NCI-H345 (cell line): ENCODE data around the gene NHERF1.

Source experiments
- DNase-seq: peaks from one replicate; lab custom pipeline; 2025; lab: John Stamatoyannopoulos, UW

The NHERF1 gene

DNA sequence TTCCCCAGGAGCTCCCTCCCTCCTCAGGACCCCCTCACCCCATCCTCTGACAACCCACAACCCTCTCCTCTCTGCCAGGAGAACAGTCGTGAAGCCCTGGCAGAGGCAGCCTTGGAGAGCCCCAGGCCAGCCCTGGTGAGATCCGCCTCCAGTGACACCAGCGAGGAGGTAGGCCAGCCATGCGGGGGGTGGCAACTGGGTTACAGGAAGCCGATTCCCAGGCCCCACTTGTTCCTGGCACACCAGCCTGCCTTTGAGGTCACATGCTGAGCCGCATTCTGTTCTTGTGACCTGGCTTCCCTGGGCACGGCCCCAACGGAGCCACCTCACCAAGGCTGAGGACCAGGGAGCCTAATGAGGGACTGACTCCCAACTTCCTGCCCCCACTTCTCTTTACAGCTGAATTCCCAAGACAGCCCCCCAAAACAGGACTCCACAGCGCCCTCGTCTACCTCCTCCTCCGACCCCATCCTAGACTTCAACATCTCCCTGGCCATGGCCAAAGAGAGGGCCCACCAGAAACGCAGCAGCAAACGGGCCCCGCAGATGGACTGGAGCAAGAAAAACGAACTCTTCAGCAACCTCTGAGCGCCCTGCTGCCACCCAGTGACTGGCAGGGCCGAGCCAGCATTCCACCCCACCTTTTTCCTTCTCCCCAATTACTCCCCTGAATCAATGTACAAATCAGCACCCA, 19.8 kb downstream of the NHERF1 start:
- no peak for DNase-seq

DNA sequence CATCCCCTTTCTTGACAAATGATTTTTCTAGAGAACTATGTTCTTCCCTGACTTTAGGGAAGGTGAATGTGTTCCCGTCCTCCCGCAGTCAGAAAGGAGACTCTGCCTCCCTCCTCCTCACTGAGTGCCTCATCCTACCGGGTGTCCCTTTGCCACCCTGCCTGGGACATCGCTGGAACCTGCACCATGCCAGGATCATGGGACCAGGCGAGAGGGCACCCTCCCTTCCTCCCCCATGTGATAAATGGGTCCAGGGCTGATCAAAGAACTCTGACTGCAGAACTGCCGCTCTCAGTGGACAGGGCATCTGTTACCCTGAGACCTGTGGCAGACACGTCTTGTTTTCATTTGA, 20.3 kb downstream of the NHERF1 start:
- DNase-seq, result no peak

- no peak for DNase-seq
Measured at GRCh38 chr17:74769266-74769855, 20.9 kb downstream of the NHERF1 start.

GRCh38 chr17:74769856-74770497, 21.5 kb downstream of the NHERF1 start:
- DNase-seq, result no peak

DNA sequence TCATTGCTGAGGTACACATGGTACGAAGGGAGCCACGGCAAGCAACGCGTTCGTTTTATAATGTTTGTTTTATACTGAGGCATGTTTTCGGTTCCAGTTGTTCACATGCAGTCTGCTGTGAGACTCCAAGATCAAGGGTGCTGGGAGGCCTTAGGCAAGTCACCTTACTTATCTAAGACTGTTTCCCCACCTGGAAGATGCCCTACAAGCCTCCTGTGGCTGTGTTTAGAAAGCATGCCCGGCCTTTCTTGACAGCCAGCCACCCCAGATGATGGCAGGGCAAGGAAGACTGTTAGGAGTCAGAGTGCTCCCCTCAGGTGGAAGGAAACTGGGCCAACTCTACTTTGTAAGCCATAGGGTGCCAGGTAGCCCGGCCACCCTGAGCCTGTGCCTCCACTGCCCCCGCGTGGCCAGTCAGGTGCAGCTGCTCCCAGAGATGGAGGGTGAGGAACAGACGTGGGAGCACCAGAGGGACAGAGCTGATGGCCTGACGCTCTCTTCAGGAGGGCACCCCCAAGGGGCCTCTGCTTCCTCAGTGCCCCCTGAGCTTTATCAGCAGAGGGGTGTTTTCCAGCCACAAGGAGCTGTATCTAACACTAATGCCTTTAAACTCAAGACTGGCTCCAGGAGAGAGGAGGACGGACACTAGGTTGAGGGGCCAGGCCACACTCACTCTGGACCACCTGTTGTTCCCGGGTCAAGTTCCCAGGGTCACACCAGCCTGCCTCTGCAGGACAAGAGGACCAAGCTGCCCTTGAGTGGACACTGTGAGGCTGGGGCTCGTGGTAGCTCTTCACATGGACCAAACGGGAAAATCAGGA, 22.3 kb downstream of the NHERF1 start:
- DNase-seq, result peak; percentile 51

GRCh38 chr17:74771319-74771914, 23.0 kb downstream of the NHERF1 start:
- DNase-seq, result no peak

DNA sequence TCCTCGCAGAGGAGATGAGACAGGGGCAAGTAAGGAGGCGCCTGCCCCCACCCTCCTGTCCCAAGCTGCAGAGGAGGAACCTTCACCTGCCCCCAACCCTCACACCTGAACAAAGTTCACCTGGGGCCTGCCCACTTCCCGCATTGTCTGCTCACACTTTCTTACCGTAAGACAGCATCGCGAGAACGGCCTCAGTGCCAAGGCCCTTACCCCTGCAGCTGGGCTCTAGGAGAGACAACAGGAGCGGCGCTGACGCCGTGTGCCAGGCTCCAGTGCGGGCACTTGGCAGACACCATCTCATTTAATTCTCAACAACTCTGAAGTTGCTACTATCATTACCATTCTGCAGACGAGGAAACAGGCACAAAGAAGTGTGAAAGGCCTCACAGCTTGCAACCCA, 23.6 kb downstream of the NHERF1 start:
- DNase-seq, result no peak

- DNase-seq, result no peak
Measured at GRCh38 chr17:74773414-74773813, 25.0 kb downstream of the NHERF1 start.

- DNase-seq, result no peak
Measured at GRCh38 chr17:74773871-74774286, 25.5 kb downstream of the NHERF1 start.

DNA sequence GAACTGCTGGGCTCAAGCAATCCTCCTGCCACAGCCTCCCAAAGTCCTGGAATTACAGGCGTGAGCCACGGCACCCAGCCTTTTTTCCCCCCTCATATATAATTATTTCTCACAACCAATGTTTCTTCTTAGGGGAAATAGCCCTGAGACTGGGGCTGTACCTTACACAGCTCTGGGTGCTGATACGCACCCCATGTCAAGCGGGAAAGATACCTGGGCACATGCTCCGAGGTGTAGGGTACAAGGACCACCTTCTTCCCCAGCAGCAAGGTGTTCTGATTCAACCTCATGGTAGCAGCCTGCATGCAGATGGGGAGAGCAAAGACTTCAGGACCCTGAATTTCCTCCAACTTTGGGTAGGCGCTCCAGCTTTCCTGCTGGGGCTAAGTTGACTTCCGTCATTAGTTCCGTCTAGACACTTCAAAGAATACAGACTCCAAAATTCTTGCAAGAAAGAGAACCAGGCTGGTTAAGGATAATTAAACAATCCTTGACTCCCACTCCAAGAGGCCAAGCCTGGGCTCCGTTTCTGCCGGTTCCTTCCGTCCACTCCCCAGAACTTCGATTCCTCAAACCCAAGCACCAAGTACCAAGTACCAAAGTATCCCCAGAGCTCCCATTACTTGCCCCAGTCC, 27.1 kb downstream of the NHERF1 start:
- no peak for DNase-seq

GRCh38 chr17:74776044-74776962, 27.9 kb downstream of the NHERF1 start, which contains the start of gene NAT9:
TSS of gene NAT9 (minus strand) at chr17:74776345. CDS start at chr17:74775698, 647 bp downstream.
- peak; percentile 98 for DNase-seq

DNA sequence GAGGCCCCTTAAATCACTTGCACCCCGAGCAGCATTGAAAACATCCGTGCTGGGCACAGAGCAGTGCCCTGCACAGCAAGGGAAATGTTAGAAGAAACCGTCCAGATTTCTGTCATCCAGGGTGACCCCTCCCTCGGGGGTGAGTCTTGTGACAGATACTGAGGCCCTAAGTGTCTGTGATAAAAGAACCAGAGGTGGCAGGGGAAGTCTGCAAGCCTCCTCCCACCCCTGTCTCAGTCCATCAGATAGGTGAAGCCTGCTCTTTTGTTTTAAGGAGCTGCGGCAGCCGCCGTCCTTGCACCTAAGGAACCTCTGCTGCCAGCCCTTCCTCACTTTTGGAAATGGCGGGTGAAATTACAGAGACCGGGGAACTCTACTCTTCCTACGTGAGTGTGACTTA, 28.6 kb downstream of the NHERF1 start:
- DNase-seq, result no peak

DNA sequence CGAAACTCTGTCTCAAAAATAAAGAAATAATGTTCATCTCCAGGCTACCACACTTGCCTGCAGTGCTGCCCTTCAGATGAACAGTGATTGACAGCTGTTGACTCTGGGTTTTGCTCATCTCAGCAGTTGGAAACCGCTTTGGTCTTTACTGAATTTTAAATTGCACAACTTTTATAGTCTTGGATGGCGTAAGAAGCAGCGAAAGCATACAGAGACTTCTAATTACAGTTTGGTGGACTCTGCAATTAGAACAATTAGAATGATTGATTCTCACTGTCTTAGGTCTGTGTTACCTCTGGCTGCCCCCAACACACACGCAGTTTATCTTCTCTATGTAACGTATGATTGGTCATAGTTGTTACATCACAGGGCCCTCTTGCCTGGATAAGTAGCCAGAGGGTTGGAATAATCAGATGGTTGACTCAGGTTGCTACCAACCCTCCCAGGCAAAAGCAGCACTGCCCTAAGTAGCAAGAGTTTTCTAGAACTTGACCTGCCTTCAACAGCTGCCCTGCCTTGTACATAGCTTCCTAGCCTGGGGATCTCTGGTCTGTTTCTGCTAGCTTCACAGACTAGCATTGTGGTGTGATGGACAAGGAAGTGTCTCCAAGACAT, 29.6 kb downstream of the NHERF1 start:
- DNase-seq, result no peak

- no peak for DNase-seq
Measured at GRCh38 chr17:74778960-74779359, 30.5 kb downstream of the NHERF1 start.

DNA sequence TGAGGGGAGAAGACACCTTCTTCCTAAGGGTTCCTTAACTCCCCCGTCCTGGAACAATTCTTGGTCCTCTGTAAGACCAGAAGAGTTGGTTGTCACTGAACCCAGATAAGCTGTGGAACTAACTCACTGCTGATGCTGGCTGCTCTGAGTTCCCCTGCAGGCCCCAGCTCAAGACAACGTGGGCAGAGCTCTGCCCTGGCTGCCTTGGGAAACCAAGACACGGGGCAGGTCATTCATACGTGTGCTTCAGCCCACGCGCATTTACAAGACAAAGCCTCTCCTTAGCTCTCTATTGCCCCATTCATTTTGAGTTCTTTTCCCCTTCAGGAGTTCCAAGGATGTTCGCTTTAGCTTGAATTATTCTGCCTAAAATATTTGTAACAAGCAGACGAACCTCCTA, 31.1 kb downstream of the NHERF1 start:
- DNase-seq, result no peak

DNA sequence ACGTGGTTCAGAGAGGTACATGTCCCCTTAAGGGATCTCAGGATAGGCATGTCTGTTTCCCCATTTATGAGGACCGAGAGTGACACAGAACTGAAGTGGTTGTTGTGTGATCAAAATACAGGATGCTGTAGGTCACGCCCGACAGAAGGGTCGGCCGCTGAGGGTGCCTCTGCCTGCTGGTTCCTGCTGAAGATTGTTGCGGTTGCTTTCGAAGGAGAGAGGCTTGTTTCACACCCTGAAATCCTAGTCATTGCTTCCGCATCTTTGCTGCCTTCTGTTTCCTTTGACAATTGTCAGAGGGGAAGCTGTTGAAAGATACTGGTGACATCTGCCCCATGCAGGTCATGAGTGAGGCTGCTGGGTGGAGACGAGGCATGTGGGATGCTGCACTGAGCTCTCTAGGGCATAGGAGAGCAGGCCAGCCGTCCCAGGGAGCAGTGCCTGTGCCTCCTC, 31.5 kb downstream of the NHERF1 start:
- DNase-seq, result no peak

DNA sequence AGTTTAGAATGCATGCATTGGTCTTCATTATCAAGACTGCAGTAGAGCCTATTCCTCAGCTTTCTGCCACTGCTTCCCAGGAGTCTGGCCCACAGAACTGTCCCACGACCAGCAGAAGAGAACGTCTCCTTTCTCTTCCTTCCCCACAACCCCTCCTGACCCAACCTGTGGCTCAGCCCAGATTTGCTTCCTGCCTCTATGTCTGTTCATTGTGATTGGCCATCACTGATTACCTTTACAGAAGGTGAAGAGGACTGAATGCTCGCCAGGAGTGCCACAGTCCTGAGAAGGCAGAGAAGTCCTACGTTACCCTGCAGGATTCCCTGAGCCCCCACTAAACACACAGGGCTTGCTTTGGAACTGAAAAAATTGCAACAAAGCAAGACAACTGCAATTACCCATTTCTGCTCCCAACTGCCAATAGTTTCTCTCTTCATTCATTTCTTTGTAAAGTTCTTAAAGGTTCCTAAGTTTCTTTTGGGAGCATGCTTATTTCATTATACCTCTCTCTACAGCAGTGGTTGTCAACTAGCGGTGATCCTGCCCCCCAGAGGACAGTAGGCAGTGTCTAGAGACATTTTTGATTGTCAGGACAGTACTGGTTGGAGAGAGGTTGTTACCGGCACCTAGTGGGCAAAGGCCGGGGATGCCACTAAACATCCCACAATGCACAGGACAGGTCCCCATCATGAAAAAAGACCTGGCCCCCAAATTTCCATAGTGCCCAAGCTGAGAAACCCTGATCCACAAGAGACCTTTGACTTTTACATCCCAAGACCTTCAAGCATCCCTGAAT, 32.2 kb downstream of the NHERF1 start:
- DNase-seq, result no peak

DNA sequence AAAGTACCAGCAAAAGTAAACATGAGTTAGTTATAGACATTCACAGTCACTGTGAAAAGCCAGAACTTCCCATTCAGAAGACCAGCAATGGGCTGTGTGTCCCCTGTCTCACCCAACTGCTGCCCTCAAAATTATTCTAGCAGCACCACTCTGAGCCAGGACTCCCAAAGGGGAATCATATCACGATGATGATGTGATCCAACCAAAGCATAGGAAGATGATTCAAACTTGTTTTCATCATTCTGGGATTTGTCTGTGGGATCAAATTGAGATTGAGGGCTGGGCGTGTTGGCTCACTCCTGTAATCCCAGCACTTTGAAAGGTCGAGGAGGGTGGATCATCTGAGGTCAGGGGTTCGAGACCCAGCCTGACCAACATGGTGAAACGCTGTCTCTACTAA, 34.1 kb downstream of the NHERF1 start:
- no peak for DNase-seq

GRCh38 chr17:74784125-74784810, 35.8 kb downstream of the NHERF1 start:
- DNase-seq, result no peak
